ENCODE data around the gene SLC25A26.

Gene SLC25A26

GRCh38 chr3:66355997-66356396, 135.2 kb downstream of the SLC25A26 start:
- no peaks in the 10 kb centered on the region for H3K4me1 ChIP-seq (ENCODE audit: control insufficient read depth, low read depth, low read length)
- no peak overlapping the region for H3K4me3 ChIP-seq (ENCODE audit: low read length)
- no peaks in the 10 kb centered on the region for H3K27me3 ChIP-seq (ENCODE audit: control insufficient read depth, insufficient read depth, low read length)
- no peak overlapping the region for H3K9ac ChIP-seq (ENCODE audit: low read length)
- H3K27ac ChIP-seq (ENCODE audit: low read length), result no peak overlapping the region
- H3K9me3 ChIP-seq (ENCODE audit: control insufficient read depth, low read depth, low read length), result no peaks in the 10 kb centered on the region
- no peaks in the 10 kb centered on the region for H3K36me3 ChIP-seq (ENCODE audit: control insufficient read depth, low read depth, low read length)

GRCh38 chr3:66361356-66361755, 140.6 kb downstream of the SLC25A26 start:
- no peaks in the 10 kb centered on the region for H3K27me3 ChIP-seq (ENCODE audit: control insufficient read depth, insufficient read depth, low read length)
- H3K27ac ChIP-seq (ENCODE audit: low read length), result no peak overlapping the region
- H3K9me3 ChIP-seq (ENCODE audit: control insufficient read depth, low read depth, low read length), result no peaks in the 10 kb centered on the region
- no peak overlapping the region for H3K4me3 ChIP-seq (ENCODE audit: low read length)
- peaks cover 9% of the 10 kb centered on the region for H3K4me1 ChIP-seq (ENCODE audit: control insufficient read depth, low read depth, low read length)
- H3K36me3 ChIP-seq (ENCODE audit: control insufficient read depth, low read depth, low read length), result no peaks in the 10 kb centered on the region
- no peak overlapping the region for H3K9ac ChIP-seq (ENCODE audit: low read length)

GRCh38 chr3:66362541-66362941, 141.7 kb downstream of the SLC25A26 start:
- H3K4me3 ChIP-seq (ENCODE audit: low read length), result no peak overlapping the region
- no peaks in the 10 kb centered on the region for H3K9me3 ChIP-seq (ENCODE audit: control insufficient read depth, low read depth, low read length)
- no peaks in the 10 kb centered on the region for H3K36me3 ChIP-seq (ENCODE audit: control insufficient read depth, low read depth, low read length)
- H3K9ac ChIP-seq (ENCODE audit: low read length), result no peak overlapping the region
- no peaks in the 10 kb centered on the region for H3K27me3 ChIP-seq (ENCODE audit: control insufficient read depth, insufficient read depth, low read length)
- peaks cover 18% of the 10 kb centered on the region for H3K4me1 ChIP-seq (ENCODE audit: control insufficient read depth, low read depth, low read length)
- H3K27ac ChIP-seq (ENCODE audit: low read length), result no peak overlapping the region

GRCh38 chr3:66363148-66363547, 142.3 kb downstream of the SLC25A26 start:
- H3K9me3 ChIP-seq (ENCODE audit: control insufficient read depth, low read depth, low read length), result no peaks in the 10 kb centered on the region
- H3K4me3 ChIP-seq (ENCODE audit: low read length), result no peak overlapping the region
- no peaks in the 10 kb centered on the region for H3K27me3 ChIP-seq (ENCODE audit: control insufficient read depth, insufficient read depth, low read length)
- no peak overlapping the region for H3K9ac ChIP-seq (ENCODE audit: low read length)
- H3K27ac ChIP-seq (ENCODE audit: low read length), result no peak overlapping the region
- H3K4me1 ChIP-seq (ENCODE audit: control insufficient read depth, low read depth, low read length), result peaks cover 18% of the 10 kb centered on the region
- H3K36me3 ChIP-seq (ENCODE audit: control insufficient read depth, low read depth, low read length), result no peaks in the 10 kb centered on the region

- H3K9ac ChIP-seq (ENCODE audit: low read length), result no peak overlapping the region
- no peak overlapping the region for H3K4me3 ChIP-seq (ENCODE audit: low read length)
- no peaks in the 10 kb centered on the region for H3K9me3 ChIP-seq (ENCODE audit: control insufficient read depth, low read depth, low read length)
- no peak overlapping the region for H3K27ac ChIP-seq (ENCODE audit: low read length)
- no peaks in the 10 kb centered on the region for H3K27me3 ChIP-seq (ENCODE audit: control insufficient read depth, insufficient read depth, low read length)
- H3K4me1 ChIP-seq (ENCODE audit: control insufficient read depth, low read depth, low read length), result peaks cover 18% of the 10 kb centered on the region
- no peaks in the 10 kb centered on the region for H3K36me3 ChIP-seq (ENCODE audit: control insufficient read depth, low read depth, low read length)
These were observed 144.3 kb downstream of the SLC25A26 start for GRCh38 chr3:66365080-66365479.

- Histone ChIP-seq H3K9ac (ENCODE audit: low read length) (no peak overlapping the region), H3K36me3 (ENCODE audit: control insufficient read depth, low read depth, low read length) (no peaks in the 10 kb centered on the region), H3K27me3 (ENCODE audit: control insufficient read depth, insufficient read depth, low read length) (no peaks in the 10 kb centered on the region), H3K4me1 (ENCODE audit: control insufficient read depth, low read depth, low read length) (peaks cover 18% of the 10 kb centered on the region), H3K27ac (ENCODE audit: low read length) (no peak overlapping the region), H3K9me3 (ENCODE audit: control insufficient read depth, low read depth, low read length) (no peaks in the 10 kb centered on the region), H3K4me3 (ENCODE audit: low read length) (no peak overlapping the region)
These were observed 145.9 kb downstream of the SLC25A26 start for GRCh38 chr3:66366747-66367146.

- Histone ChIP-seq H3K9me3 (ENCODE audit: control insufficient read depth, low read depth, low read length) (no peaks in the 10 kb centered on the region), H3K4me1 (ENCODE audit: control insufficient read depth, low read depth, low read length) (peaks cover 18% of the 10 kb centered on the region), H3K9ac (ENCODE audit: low read length) (no peak overlapping the region), H3K36me3 (ENCODE audit: control insufficient read depth, low read depth, low read length) (no peaks in the 10 kb centered on the region), H3K4me3 (ENCODE audit: low read length) (no peak overlapping the region), H3K27ac (ENCODE audit: low read length) (no peak overlapping the region), H3K27me3 (ENCODE audit: control insufficient read depth, insufficient read depth, low read length) (no peaks in the 10 kb centered on the region)
These were observed 147.2 kb downstream of the SLC25A26 start for GRCh38 chr3:66367979-66368378.

- Histone ChIP-seq H3K4me1 (ENCODE audit: control insufficient read depth, low read depth, low read length) (peaks cover 16% of the 10 kb centered on the region), H3K9ac (ENCODE audit: low read length) (no peak overlapping the region), H3K27ac (ENCODE audit: low read length) (no peak overlapping the region), H3K27me3 (ENCODE audit: control insufficient read depth, insufficient read depth, low read length) (no peaks in the 10 kb centered on the region), H3K9me3 (ENCODE audit: control insufficient read depth, low read depth, low read length) (no peaks in the 10 kb centered on the region), H3K4me3 (ENCODE audit: low read length) (no peak overlapping the region), H3K36me3 (ENCODE audit: control insufficient read depth, low read depth, low read length) (no peaks in the 10 kb centered on the region)
These were observed 149.4 kb downstream of the SLC25A26 start for GRCh38 chr3:66370179-66370578.

GRCh38 chr3:66371432-66371831, 150.6 kb downstream of the SLC25A26 start:
- peaks cover 11% of the 10 kb centered on the region for H3K36me3 ChIP-seq (ENCODE audit: control insufficient read depth, low read depth, low read length)
- no peak overlapping the region for H3K4me3 ChIP-seq (ENCODE audit: low read length)
- peaks cover 8% of the 10 kb centered on the region for H3K4me1 ChIP-seq (ENCODE audit: control insufficient read depth, low read depth, low read length)
- H3K27me3 ChIP-seq (ENCODE audit: control insufficient read depth, insufficient read depth, low read length), result no peaks in the 10 kb centered on the region
- no peak overlapping the region for H3K27ac ChIP-seq (ENCODE audit: low read length)
- no peaks in the 10 kb centered on the region for H3K9me3 ChIP-seq (ENCODE audit: control insufficient read depth, low read depth, low read length)
- no peak overlapping the region for H3K9ac ChIP-seq (ENCODE audit: low read length)

- H3K27me3 ChIP-seq (ENCODE audit: control insufficient read depth, insufficient read depth, low read length), result no peaks in the 10 kb centered on the region
- no peaks in the 10 kb centered on the region for H3K4me1 ChIP-seq (ENCODE audit: control insufficient read depth, low read depth, low read length)
- H3K9ac ChIP-seq (ENCODE audit: low read length), result no peak overlapping the region
- H3K9me3 ChIP-seq (ENCODE audit: control insufficient read depth, low read depth, low read length), result no peaks in the 10 kb centered on the region
- no peak overlapping the region for H3K27ac ChIP-seq (ENCODE audit: low read length)
- no peak overlapping the region for H3K4me3 ChIP-seq (ENCODE audit: low read length)
- H3K36me3 ChIP-seq (ENCODE audit: control insufficient read depth, low read depth, low read length), result peaks cover 25% of the 10 kb centered on the region
These were observed 152.0 kb downstream of the SLC25A26 start for GRCh38 chr3:66372681-66373350.

GRCh38 chr3:66376568-66376967, 155.8 kb downstream of the SLC25A26 start:
- peaks cover 62% of the 10 kb centered on the region for H3K36me3 ChIP-seq (ENCODE audit: control insufficient read depth, low read depth, low read length)
- H3K4me3 ChIP-seq (ENCODE audit: low read length), result no peak overlapping the region
- H3K4me1 ChIP-seq (ENCODE audit: control insufficient read depth, low read depth, low read length), result no peaks in the 10 kb centered on the region
- no peaks in the 10 kb centered on the region for H3K27me3 ChIP-seq (ENCODE audit: control insufficient read depth, insufficient read depth, low read length)
- H3K27ac ChIP-seq (ENCODE audit: low read length), result no peak overlapping the region
- no peak overlapping the region for H3K9ac ChIP-seq (ENCODE audit: low read length)
- no peaks in the 10 kb centered on the region for H3K9me3 ChIP-seq (ENCODE audit: control insufficient read depth, low read depth, low read length)

GRCh38 chr3:66377800-66378199, 157.0 kb downstream of the SLC25A26 start:
- no peak overlapping the region for H3K27ac ChIP-seq (ENCODE audit: low read length)
- no peak overlapping the region for H3K4me3 ChIP-seq (ENCODE audit: low read length)
- H3K4me1 ChIP-seq (ENCODE audit: control insufficient read depth, low read depth, low read length), result no peaks in the 10 kb centered on the region
- H3K9me3 ChIP-seq (ENCODE audit: control insufficient read depth, low read depth, low read length), result no peaks in the 10 kb centered on the region
- H3K27me3 ChIP-seq (ENCODE audit: control insufficient read depth, insufficient read depth, low read length), result no peaks in the 10 kb centered on the region
- H3K36me3 ChIP-seq (ENCODE audit: control insufficient read depth, low read depth, low read length), result peaks cover 75% of the 10 kb centered on the region
- H3K9ac ChIP-seq (ENCODE audit: low read length), result no peak overlapping the region
